Activated gamma-delta T cell (primary cell): ENCODE data around the gene GALNT8.

Experiments used
- DNase-seq: peaks from one replicate; lab custom pipeline; 2025; lab: John Stamatoyannopoulos, UW

The GALNT8 gene

DNA sequence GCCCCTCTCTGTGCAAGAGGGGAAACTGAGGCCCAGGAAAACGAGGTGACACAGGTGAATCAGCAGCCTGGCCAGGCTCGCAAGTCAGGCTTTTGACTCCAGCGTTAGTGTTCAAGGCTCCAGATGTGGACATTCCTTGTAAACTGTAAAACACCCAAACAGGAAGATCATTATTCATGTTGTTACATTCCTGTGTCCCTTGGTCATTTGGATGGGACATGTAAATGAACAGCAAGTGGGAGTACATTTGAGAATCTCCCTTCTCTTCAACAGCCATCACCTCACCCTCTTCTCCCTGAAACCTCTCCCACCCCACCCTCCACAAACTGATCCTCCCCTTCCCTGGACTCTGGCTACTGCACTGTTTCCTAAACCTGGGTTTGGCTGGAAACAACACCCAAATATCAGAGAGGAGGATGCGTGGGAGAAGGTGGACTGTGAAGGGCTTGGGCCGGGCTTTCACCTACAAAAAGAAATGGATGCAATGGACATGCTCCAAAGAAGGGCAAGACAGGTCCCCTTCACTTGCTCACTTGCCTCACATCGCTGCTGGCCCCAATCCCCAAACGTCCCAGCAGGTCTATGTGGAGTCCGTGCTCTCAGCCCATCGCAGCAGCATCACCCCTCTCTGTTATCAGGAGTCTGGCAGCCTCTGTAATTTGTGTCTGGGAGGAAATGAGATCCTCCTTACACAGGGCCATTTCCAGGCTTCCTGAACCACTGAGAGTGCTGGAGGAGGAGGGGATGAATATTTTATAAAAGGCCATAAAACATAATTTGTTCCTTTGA, 76.7 kb downstream of the GALNT8 start:
- no peak for DNase-seq

DNA sequence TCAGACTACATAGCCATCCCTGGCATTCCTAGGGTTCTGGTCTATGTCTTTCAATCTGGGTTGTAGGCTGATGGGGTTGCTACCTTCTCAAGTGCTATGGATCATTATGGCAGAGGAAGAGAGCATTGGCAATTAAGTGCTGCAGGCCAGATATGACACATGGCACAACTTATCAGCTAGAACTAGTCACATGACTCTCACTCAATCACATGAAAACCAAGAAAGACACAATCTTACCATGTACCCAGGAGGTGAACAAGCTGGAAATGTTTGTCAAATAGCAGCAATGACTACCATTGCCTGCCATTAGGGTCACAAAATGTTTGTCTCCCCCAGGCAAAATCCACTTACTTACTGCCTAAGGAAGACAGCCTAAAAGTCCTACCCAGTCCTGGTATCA, 80.4 kb downstream of the GALNT8 start:
- DNase-seq, result no peak

GRCh38 chr12:4802841-4803240, 82.6 kb downstream of the GALNT8 start:
- DNase-seq, result no peak

GRCh38 chr12:4806439-4807115, 86.4 kb downstream of the GALNT8 start:
- DNase-seq, result no peak

DNA sequence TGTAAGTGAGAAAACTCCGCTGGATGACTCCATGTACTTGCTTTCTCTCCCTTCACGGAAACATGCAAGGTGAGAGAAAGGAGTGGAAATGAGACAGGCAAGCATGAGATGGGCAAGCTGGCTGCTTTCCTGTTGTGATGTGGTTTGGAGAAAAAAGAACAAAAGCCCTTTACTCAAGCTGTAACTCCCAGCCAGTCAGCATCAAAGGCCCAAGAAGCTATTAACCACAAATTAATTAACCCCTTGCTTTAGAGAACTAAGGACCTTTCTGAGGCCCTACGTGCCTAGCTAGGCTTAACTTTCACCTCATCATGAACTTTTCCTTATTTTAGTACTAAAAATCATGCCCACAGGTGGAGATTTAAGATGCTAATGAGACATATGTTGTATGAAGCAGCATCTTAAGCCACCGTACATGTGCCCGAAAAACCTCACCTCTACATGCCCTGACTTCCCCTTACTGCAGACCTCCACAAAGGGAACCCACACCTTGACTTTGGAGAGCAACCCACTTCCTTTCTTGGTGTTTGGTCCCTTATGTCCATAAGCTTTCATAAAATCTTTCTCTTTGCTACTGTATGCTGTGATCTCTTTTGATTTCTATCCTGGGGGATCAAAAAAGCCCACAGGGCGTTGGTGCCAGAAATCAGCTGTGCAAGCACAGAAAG, 87.0 kb downstream of the GALNT8 start:
- DNase-seq, result no peak

- no peak for DNase-seq
Measured at GRCh38 chr12:4807813-4808212, 87.6 kb downstream of the GALNT8 start.

DNA sequence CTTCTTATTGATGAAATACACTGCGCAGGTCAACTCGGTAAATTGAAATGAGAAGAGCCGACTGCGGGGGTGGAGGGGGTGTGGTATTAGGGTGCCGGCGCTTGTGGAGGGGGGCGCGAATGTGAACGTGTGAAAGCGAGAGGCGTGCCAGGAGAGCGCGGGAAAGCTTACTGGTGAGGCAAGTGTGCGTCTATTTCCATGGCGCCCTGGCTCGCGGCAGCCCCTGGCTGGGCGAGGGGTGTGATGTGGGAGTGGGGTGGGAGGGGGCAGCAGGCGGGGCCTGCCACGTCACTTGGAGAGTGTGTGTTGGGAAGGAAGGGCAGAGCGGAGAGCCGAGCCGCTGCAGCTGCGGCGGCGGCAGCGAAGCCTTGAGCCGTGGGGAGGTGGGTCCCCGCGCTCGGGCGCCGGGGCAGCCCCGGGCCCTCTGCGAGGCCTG, 88.8 kb downstream of the GALNT8 start:
- DNase-seq, result peak; percentile 13

DNA sequence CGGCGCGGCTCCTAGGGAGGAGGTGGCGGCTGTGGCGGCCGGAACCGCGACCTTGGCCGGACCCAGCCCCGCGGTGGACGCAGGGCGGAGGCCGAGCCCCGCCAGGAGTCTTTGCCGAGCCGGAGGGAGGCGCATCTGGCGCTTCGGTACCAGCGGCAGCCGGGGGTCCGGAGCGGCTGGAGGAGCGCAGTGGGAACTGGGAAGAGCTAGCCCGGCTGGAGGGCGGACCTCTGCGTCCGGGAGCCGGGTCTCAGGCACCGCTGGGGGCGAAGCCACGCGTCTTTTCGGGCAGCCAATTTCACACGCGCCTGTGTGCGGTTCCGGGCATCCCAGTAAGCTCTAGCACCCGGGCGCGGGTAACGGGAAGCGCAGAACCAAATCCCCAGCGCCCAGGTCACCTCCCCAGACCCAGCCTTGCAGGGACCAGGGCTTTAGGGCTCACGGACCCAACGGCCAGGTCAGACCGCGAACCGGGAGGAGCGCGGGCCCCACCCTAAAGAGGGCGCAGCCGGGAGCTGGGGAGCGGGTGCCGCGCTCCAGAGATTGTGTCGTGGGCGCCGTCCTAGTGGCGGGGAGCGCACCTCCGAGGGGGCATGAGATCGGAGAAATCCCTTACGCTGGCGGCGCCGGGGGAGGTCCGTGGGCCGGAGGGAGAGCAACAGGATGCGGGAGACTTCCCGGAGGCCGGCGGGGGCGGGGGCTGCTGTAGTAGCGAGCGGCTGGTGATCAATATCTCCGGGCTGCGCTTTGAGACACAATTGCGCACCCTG, 89.4 kb downstream of the GALNT8 start:
- peak; percentile 11 for DNase-seq

DNA sequence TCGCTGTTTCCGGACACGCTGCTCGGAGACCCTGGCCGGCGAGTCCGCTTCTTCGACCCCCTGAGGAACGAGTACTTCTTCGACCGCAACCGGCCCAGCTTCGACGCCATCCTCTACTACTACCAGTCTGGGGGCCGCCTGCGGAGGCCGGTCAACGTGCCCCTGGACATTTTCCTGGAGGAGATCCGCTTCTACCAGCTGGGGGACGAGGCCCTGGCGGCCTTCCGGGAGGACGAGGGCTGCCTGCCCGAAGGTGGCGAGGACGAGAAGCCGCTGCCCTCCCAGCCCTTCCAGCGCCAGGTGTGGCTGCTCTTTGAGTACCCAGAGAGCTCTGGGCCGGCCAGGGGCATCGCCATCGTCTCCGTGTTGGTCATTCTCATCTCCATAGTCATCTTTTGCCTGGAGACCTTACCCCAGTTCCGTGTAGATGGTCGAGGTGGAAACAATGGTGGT, 90.0 kb downstream of the GALNT8 start:
- no peak for DNase-seq

GRCh38 chr12:4812624-4813327, 92.6 kb downstream of the GALNT8 start:
- DNase-seq, result no peak

DNA sequence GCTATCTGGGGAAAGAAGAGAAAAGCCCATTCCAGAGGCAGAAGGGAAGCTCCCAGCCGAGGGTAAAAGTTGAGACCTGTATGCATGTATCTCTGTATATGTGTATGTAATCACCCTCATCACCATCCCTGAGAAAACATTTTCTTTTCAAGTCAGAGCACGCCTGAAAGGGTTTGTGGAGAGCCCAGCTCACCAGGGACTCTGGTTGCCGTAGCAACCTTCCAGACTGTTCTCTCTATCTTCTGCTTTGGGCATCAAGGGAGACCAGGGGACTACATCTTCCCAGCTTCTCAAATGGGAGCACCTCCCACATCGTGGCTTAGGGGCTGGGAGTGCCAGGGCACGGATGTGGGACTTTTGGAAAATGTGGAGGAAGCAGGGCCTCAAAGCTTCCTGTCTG, 93.5 kb downstream of the GALNT8 start:
- DNase-seq, result no peak

DNA sequence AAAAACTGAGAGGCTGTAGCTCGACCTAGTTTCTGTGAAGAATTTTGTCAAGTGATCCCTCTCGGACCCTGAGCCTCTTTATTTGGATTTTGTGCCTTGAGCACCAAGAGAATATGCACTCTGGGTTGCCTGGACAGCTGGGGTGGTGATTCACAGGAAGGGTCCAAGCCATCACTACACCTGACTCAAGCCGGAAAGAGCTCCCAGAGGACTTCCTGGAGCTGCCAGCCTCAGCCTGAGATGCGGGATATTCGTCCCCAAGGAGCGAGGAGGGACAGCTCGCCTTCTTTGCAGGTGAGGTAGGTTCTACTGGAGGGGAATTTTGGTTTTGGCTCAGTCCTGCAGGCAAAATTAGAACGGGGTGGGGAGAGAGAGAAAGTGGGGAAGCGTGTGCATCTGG, 94.3 kb downstream of the GALNT8 start:
- no peak for DNase-seq

DNA sequence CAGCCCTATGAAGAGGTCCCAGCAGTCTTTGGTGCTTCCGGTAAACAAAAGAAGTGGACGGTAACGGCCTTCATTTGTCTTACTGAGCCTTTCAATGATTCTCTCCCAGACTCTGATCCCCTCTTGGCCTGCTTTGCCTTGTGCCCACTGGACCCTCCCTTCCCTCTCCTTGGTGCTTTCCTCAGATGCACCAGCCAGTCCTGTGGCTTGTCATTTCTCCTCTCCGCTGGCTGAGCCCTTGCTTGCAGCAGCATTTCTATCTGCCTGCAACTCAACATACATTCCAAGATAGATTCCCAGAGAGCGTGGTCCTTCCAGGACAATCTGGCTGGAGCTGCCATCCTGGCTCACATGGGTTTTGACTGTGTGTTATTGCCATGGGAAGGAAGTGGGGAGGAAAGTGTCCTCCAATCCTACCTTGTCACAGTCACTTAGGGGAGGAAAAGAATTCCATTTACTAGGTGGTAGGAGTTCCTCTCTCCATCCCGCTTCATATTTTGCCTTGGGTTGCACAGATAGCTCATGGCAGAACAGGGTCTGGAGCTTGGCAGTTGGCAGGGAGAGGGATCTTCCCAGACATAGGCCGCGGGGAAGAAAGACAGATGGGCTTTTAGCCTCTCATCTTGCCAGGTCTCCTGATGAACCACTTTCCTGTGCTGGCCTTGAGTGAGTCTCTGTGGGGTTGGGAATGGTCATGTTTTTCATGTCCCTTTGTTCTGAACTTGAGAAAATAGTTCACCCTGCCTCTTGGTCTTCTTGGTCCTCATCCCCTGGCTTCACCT, 96.7 kb downstream of the GALNT8 start:
- no peak for DNase-seq

GRCh38 chr12:4817880-4818279, 97.7 kb downstream of the GALNT8 start:
- DNase-seq, result no peak

GRCh38 chr12:4819654-4820053, 99.5 kb downstream of the GALNT8 start:
- DNase-seq, result no peak

- no peak for DNase-seq
Measured at GRCh38 chr12:4820971-4821370, 100.8 kb downstream of the GALNT8 start.
